SK-N-MC (cell line): ENCODE results near the gene PPA2.

Experiments used
- EZH2 ChIP-seq: fragments of 200-600 bp; sonication (generic); IDR thresholded peaks from one replicate; pipeline ENCODE4 v1.6.1; 2017; ENCODE audit warnings: antibody characterized with exemption
- POLR2AphosphoS5 ChIP-seq: IDR thresholded peaks from 2 replicates; pipeline ENCODE4 v1.6.1; 2012; ENCODE audit warnings: mild to moderate bottlenecking, low read depth, low read length, borderline replicate concordance

DNA sequence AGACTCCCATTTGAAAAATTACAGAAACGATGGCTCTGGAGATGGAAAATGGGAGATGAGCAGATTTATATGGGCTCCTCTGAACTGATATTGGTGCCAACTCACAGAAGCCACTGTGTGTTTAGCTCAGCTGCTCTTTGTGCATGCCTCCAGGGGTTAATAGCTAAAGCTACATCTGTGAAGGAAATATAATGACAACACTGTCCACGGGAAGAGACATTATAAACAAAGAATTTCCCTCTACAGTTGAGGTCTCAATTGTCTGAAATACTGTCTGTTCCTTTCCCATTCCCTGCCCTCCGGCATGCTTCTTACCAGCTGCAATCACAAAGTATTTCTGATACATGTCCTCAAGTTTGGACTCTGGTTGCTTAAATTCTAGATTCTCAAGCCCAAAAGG, 40.4 kb downstream of the PPA2 start:
- no peak for TF ChIP-seq EZH2
- no peak for TF ChIP-seq POLR2AphosphoS5
